Aorta (tissue), 5 donors: Measurements from ENCODE around the gene ZNF280D. TPM values are rescaled to one million over a fixed set of nuclear protein-coding genes. Genes with fewer than 3 reads are reported as not detected.
A peak's percentile ranks its signal among the peaks of the same experiment; 100 is the strongest.

Experiments used
- ATAC-seq: fragments of 200-7000 bp; cut with Tn5 transposase; one replicate; pipeline ENCODE4 v1.9.1; 2022; ENCODE audit warnings: moderate library complexity; ENCODE audit not compliant: low FRiP score
- DNase-seq, 2 donors: peaks; one replicate each; pipeline ENCODE4 v3.0.0-alpha.2; 2020
- H3K27ac ChIP-seq, 2 donors: one replicate each; pipeline ENCODE4 v1.5.1; 2013; ENCODE audit warnings: low read length in 2 of 2, mild to moderate bottlenecking in 2 of 2, moderate library complexity in 2 of 2, control low read depth in 1 of 2, inconsistent platforms in 1 of 2, low read depth in 1 of 2
- H3K27me3 ChIP-seq, 2 donors: one replicate each; pipeline ENCODE4 v1.6.1; 2013; ENCODE audit warnings: control low read depth in 1 of 2, low read length in 1 of 2, mild to moderate bottlenecking in 1 of 2, moderate library complexity in 1 of 2; ENCODE audit not compliant: insufficient read depth in 2 of 2, control insufficient read depth in 1 of 2
- H3K36me3 ChIP-seq, 2 donors: one replicate each; pipeline ENCODE4 v1.6.1; 2013; ENCODE audit warnings: control low read depth in 1 of 2, low read length in 1 of 2, mild to moderate bottlenecking in 1 of 2; ENCODE audit not compliant: insufficient read depth in 2 of 2, control insufficient read depth in 1 of 2
- H3K4me1 ChIP-seq, 2 donors: one replicate each; pipeline ENCODE4 v1.6.1; 2013; ENCODE audit warnings: low read length in 2 of 2, control low read depth in 1 of 2, mild to moderate bottlenecking in 1 of 2, moderate library complexity in 1 of 2; ENCODE audit not compliant: insufficient read depth in 2 of 2, control insufficient read depth in 1 of 2
- H3K4me3 ChIP-seq, 2 donors: one replicate each; pipeline ENCODE4 v1.5.1; 2013; ENCODE audit warnings: low read length in 2 of 2, control low read depth in 1 of 2, mild to moderate bottlenecking in 1 of 2
- H3K9me3 ChIP-seq: one replicate; pipeline ENCODE4 v1.6.1; 2013; ENCODE audit warnings: mild to moderate bottlenecking, low read length; ENCODE audit not compliant: control insufficient read depth
- WGBS, 2 donors: extraction: QIAGEN DNeasy Blood & Tissue Kit; methylation state at CpG; one replicate each; pipeline ENCODE4 v1.1.7; 2013; 5-methylcytosine and 5-hydroxymethylcytosine counted together
- intact Hi-C, 2 donors: fragments of 100-400 bp; cut with DNase I; formaldehyde crosslinking; loops; one replicate each; pipeline versions ENCODE4 v1.14.2 to v1.15.0; 2022
- polyA plus RNA-seq, 2 donors: library from polyadenylated mRNA; stranded (reverse); fragments of 200-250 nt; gene quantifications; one replicate each; pipeline ENCODE4 v1.2.3, GENCODE V29; 2013
- total RNA-seq, 2 donors: library from RNA; stranded (reverse); fragmentation: NEBNext Ultra II Directional; extraction: Animal tissue kit (Norgen Biotek cat#: 25700); gene quantifications; one replicate each; pipeline ENCODE4 v1.2.1, GENCODE V29; 2021
- donor health status: healthy with polysubstance abuse.
- donor health status: Bipolar disorder and iron deficiency.
- donor health status: DM: no; HTN: no; CAD: no.
- donor health status: DM: no; HTN: no; CAD: no.
- donor health status: DM: yes; HTN: yes; CAD: no.

Gene ZNF280D
- total and polyA plus RNA-seq, 4 donors: 15.0 to 90.8 (median 45.0) TPM

GRCh38 chr15:56758770-56759449, 25.6 kb upstream of the ZNF280D start:
- Histone ChIP-seq H3K4me1 (peaks cover 1 to 2% of the 10 kb centered on the region in 2 donors), H3K27ac (no peak overlapping the region), H3K27me3 (no peaks in the 10 kb centered on the region), H3K9me3 (no peaks in the 10 kb centered on the region), H3K4me3 (no peak overlapping the region), H3K36me3 (no peaks in the 10 kb centered on the region)
- intact Hi-C loops: no loop called here
- 99 to 100% methylated on average over 2 of the region's 2 CpGs for WGBS, 2 donors
- DNase-seq (no peak), ATAC-seq (no peak)

DNA sequence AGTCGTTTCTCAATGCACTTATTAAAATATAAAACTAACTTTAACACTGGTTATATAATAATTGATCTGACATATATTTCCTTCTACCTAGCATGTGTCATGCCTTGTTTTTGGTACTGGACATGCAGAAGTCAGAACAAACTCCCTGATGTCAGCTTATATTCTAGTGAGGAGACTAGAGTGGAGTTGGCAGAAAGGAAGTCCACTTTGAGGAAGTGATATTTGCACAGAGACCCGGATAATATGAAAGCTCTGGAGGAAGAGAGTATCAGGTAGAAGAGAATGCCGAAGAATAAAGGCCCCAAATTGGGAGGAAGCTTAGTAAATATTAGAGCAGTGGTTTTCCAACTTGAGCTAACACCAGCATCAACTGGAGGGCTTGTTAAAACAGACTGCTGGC, 24.6 kb upstream of the ZNF280D start:
- H3K27ac ChIP-seq: no peak overlapping the region
- 86 to 89% methylated on average over 3 of the region's 3 CpGs for WGBS, 2 donors
- H3K27me3 ChIP-seq: no peaks in the 10 kb centered on the region
- no peak overlapping the region for H3K4me3 ChIP-seq
- peaks cover 1 to 2% of the 10 kb centered on the region in 2 donors for H3K4me1 ChIP-seq
- intact Hi-C loops: no loop called here
- ATAC-seq: no peak
- DNase-seq: no peak
- H3K36me3 ChIP-seq: no peaks in the 10 kb centered on the region
- H3K9me3 ChIP-seq: no peaks in the 10 kb centered on the region

GRCh38 chr15:56754772-56755370, 21.6 kb upstream of the ZNF280D start:
- no peaks in the 10 kb centered on the region for H3K27me3 ChIP-seq
- intact Hi-C loops: no loop called here
- H3K4me3 ChIP-seq: no peak overlapping the region
- no peaks in the 10 kb centered on the region for H3K36me3 ChIP-seq
- H3K4me1 ChIP-seq: peaks cover 1 to 2% of the 10 kb centered on the region in 2 donors
- H3K9me3 ChIP-seq: no peaks in the 10 kb centered on the region
- peak; percentile 68 for ATAC-seq
- 54 to 67% methylated on average over 2 of the region's 2 CpGs for WGBS, 2 donors
- no peak overlapping the region for H3K27ac ChIP-seq
- DNase-seq: no peak

GRCh38 chr15:56752986-56753385, 19.7 kb upstream of the ZNF280D start:
- H3K9me3 ChIP-seq: no peaks in the 10 kb centered on the region
- H3K27me3 ChIP-seq: no peaks in the 10 kb centered on the region
- no peaks in the 10 kb centered on the region for H3K4me1 ChIP-seq
- no peak for ATAC-seq
- H3K27ac ChIP-seq: no peak overlapping the region
- no peak for DNase-seq
- 95 to 100% methylated on average over 1 of the region's 1 CpG for WGBS, 2 donors
- no peak overlapping the region for H3K4me3 ChIP-seq
- H3K36me3 ChIP-seq: no peaks in the 10 kb centered on the region
- intact Hi-C loops: no loop called here

GRCh38 chr15:56749982-56750381, 16.7 kb upstream of the ZNF280D start:
- Histone ChIP-seq H3K9me3 (no peaks in the 10 kb centered on the region), H3K27ac (no peak overlapping the region), H3K4me1 (no peaks in the 10 kb centered on the region), H3K36me3 (no peaks in the 10 kb centered on the region), H3K27me3 (no peaks in the 10 kb centered on the region), H3K4me3 (no peak overlapping the region)
- intact Hi-C loops: no loop called here
- ATAC-seq (peak; percentile 65), DNase-seq (no peak)
- 0 to 4% methylated on average over 1 of the region's 1 CpG for WGBS, 2 donors

GRCh38 chr15:56744701-56745683, 11.7 kb upstream of the ZNF280D start:
- intact Hi-C loops: no loop called here
- no peak overlapping the region for H3K4me3 ChIP-seq
- H3K36me3 ChIP-seq: no peaks in the 10 kb centered on the region
- no peak overlapping the region for H3K27ac ChIP-seq
- ATAC-seq: no peak
- H3K27me3 ChIP-seq: no peaks in the 10 kb centered on the region
- H3K4me1 ChIP-seq: no peaks in the 10 kb centered on the region
- H3K9me3 ChIP-seq: no peaks in the 10 kb centered on the region
- DNase-seq: no peak
- 83 to 89% methylated on average over 5 of the region's 5 CpGs for WGBS, 2 donors

DNA sequence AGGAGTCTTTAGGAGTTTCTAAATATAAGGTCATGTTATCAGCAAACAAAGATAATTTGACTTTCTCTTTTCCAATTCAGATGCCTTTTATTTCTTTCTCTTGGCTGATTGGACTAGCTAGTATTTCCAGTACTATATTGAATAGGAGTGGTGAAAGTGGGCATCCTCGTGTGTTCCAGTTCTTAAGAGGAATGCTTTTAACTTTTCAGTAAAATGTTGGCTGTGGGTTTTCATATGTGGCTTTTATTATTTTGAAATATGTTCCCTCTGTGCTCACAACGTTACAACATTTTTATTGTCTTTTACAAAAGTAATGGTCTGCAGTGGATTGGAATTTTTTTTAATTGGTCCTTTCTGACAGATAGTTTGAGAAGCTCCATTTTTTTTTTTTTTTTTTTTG, 8.2 kb upstream of the ZNF280D start:
- Histone ChIP-seq H3K36me3 (no peaks in the 10 kb centered on the region), H3K9me3 (no peaks in the 10 kb centered on the region), H3K27ac (no peak overlapping the region), H3K27me3 (no peaks in the 10 kb centered on the region), H3K4me3 (no peak overlapping the region), H3K4me1 (no peaks in the 10 kb centered on the region)
- intact Hi-C loops: no loop called here
- WGBS, 2 donors: 5 to 11% methylated on average over 2 of the region's 2 CpGs
- ATAC-seq (no peak), DNase-seq (no peak)

- Histone ChIP-seq H3K27ac (no peak overlapping the region), H3K4me1 (no peaks in the 10 kb centered on the region), H3K36me3 (no peaks in the 10 kb centered on the region), H3K4me3 (no peak overlapping the region), H3K27me3 (no peaks in the 10 kb centered on the region), H3K9me3 (no peaks in the 10 kb centered on the region)
- DNase-seq (no peak), ATAC-seq (no peak)
- intact Hi-C loops: loop anchor here in 1 of 2 donors (10.0 kb wide), 1 partner anchor 55 kb away; no protein-coding TSS in a partner anchor
These were observed 6.8 kb upstream of the ZNF280D start for GRCh38 chr15:56739964-56740640.
